Activated T-cell treated with anti-CD3 and anti-CD28 coated beads for 48 hours (primary cell): ENCODE results near the gene PRAMEF4.
"Not testable (repeated sequence)": the region's sequence is repeated elsewhere in the genome, so short reads cannot be mapped to it uniquely, and the experiment has no call there.

Experiments used
- DNase-seq: peaks from one replicate; pipeline ENCODE4 v3.0.0-alpha.2; 2020; ENCODE audit warnings: low read depth

The PRAMEF4 gene

DNA sequence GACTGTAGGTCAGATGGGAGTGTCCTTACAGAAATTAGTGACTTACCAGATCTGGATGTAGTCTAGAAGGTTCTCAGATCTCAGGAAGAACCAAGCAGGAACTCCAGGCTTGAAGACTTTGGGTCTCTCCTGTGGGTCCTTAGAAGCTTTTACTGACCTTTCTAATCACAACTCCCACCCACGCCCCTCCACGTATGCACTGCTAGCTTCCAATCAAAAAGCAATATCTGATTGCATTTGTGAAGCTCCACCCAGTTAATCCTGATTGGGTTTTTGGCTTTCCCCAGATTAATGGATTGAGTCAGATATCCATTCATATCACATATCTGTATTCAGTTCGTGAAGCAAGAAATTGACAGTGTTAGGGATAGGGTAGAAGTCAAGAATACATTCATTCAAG, at the start of gene PRAMEF4:
TSS of gene PRAMEF4 (minus strand) at position 101 of the 400 bp plus-strand sequence. CDS start 2,807 bp downstream, outside the sequence.
- DNase-seq: not testable (repeated sequence)

DNA sequence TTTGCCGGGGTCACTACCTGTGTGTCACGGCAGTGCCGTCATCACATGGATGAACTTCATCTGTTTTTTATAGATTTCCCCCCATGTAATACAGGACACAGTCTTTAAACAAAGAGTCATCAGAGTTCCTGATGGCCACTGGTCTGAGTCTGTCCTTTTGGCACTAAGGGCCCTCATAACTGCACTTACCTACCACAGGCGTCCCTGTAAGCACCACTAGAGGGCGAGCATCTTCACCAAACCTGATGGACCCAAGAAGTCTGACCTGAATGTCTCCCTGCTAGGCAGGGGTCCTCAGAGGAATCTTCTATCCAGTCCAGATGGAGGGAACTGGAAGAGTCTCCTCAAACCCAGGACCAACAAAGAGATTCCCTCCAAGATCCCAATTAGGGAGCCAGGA, 38.4 kb upstream of the PRAMEF4 start:
- DNase-seq: not testable (repeated sequence)

DNA sequence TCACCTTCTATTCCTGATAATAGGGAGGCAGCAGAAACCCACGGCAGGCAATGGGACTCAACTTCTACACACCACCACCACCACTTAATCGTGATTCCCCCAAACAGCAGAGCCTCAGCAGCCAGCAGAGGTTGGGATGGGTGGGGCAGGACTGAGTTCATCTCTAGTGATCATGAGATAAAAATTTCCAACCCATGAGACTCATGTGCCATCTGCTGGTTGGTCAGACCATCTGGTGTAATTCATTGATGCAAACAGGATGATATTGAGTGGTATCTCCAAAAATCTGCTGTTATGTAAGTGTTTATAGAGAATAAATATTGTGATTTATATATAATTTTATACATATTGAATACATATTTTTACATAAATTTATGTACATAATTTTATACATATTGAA, 35.7 kb upstream of the PRAMEF4 start:
- not testable (repeated sequence) for DNase-seq

DNA sequence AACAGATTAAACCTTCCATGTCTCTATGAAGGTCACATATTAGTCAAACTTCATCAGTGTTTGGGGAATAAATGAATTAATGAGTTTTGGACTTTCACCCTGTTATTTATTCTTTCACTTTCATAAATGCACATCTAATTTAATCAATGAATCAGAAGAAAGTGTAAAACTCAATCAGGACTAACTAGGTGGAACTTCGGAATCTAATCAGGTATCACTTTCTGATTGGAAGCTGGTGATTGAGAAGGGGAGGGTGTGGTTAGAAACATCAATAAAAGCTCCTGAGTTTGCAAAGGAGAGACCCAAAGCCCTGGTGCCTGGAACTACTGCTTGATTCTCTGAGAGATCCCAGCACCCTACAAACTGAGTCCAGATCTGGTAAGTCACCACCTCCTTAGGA, 30.3 kb upstream of the PRAMEF4 start, which contains the start of gene PRAMEF7:
TSS of gene PRAMEF7 (plus strand) at position 301 of the 400 bp plus-strand sequence. CDS start 1,083 bp downstream, outside the sequence.
- not testable (repeated sequence) for DNase-seq

DNA sequence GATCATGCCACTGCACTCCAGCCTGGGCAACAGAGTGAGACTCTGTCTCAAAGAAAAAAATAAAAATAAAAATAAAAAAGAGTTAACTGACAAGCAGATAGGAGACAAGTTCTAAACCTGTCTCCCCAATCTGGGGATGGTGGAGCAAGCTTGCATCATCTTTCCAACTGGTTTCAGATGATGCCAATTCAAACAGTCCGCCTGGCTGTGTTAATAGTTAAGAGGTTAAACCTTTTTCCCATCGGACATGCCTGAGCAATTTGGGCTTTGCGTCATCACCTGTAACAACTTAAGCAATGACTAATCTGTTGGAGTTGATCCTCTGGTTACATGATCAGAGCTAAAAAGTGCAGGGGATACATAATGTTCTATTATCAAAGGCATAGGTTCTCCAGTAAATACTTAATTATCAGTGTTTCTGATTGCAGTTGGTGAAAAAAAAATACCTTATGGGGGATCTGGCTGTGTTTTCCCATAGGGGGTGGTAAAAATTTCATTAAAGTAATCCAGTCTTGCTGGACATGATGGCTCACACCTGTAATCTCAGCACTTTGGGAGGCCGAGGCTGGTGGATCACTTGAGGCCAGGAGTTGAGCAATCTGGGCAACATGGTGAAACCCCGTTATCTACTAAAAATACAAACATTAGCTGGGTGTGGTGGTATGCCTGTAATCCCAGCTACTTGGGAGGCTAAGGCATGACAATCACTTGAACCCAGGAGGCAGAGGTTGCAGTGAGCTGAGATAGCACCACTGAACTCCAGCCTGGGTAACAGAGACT, 18.0 kb upstream of the PRAMEF4 start:
- DNase-seq: not testable (repeated sequence)

DNA sequence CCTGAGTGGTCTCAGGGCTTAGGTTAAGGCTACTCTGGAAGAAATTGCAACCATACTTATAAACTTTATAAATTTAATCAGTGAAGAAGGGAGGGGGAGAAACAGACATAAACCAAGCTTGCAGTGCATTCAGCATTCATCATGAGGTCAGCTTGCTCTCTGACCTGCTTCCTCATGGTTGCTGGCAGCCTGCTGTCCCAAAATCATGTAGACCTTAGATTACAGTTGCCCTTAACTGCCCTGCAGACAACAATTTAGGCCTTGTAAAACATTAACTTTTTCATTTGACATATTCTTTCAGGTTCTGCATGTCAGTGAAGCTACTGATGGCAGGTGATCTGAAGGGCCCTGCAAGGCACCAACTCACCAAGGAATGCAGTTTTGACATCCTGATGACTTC, 13.2 kb upstream of the PRAMEF4 start:
- not testable (repeated sequence) for DNase-seq

DNA sequence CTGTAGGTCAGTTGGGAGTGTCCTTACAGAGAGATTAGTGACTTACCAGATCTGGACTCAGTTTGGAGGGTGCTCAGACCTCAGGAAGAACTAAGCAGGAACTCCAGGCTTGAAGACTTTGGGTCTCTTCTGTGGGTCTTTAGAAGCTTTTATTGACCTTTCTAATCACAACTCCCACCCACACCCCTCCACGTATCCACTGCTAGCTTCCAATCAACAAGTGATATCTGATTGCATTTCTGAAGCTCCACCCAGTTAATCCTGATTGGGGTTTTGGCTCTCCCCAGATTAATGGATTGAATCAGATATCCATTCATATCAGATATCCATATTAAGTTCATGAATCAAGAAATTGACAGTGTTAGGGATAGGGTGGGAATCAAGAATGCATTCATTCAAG, 12.2 kb upstream of the PRAMEF4 start, which contains the start of gene PRAMEF10:
TSS of gene PRAMEF10 (minus strand) at position 101 of the 400 bp plus-strand sequence. CDS start 2,423 bp downstream, outside the sequence.
- DNase-seq: not testable (repeated sequence)

DNA sequence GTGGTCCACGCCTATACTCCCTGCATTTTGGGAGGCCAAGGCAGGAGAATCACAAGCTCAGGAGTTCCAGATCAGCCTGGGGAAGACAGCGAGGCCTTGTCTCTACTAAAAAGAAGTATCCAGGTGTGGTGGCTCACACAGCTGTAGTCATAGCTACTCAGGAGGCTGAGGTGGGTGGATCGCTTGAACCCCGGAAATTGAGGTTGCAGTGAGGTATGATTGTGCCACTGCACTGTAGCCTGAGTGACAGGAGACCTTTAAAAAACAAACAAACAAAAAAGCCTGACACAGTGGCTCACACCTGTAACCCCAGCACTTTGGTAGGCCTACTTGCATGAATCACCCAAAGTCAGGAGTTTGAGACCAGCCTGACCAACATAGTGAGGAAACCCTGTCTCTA, 7.5 kb downstream of the PRAMEF4 start:
- not testable (repeated sequence) for DNase-seq

DNA sequence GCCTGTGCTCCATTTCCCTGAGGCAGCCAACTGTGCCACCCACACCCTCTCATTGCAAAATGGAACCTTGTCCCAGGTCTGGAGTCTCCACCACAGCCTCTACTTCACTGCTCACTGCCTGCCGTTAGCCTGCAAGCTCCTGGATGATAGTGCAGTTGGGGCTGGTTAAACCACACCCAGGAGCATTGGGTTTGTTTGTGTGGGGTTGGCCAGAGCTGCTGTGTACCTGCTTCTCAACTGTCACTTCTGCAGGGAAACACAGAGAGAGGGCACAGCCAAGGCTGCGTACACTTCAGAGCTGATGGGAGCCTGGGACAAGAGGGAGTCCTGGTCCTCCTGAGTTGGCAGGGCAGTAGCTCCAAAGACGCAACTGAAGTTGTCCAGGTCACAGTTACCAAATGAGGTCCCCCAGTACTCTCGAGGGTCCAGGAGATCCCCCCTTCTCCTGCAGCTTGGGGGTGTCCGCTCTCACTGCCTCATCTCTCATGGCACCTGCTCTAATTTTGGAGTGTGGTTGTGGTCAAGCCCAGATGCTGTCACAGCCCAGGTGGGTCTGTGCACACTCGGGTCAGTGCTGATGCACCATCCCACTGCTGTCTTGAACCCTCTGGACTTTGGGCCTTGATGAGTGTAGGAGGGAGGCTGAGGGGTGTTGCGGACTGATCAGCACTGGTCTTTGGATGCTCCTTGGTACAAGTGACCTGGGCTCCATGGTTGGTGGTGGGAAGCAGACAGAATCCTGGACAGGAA, 22.7 kb downstream of the PRAMEF4 start:
- not testable (repeated sequence) for DNase-seq

DNA sequence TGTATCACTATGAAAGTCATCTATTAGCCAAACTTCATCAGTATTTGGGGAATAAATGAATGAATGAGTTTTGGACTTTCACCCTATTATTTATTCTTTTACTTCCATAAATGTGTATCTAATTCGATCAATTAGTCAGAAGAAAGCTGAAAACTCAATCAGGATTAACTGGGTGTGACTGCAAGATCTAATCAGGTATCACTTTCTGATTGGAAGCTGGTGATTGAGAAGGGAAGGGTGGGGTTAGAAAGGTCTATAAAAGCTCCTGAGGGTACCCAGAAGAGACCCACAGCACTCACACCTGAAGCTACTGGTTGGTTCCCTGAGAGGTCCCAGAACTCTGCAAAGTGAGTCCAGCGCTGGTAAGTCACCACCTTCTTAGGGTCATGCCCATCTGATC, 29.2 kb downstream of the PRAMEF4 start, which contains the start of gene PRAMEF2:
TSS of gene PRAMEF2 (plus strand) at position 301 of the 400 bp plus-strand sequence. CDS start 1,924 bp downstream, outside the sequence.
- DNase-seq: not testable (repeated sequence)

DNA sequence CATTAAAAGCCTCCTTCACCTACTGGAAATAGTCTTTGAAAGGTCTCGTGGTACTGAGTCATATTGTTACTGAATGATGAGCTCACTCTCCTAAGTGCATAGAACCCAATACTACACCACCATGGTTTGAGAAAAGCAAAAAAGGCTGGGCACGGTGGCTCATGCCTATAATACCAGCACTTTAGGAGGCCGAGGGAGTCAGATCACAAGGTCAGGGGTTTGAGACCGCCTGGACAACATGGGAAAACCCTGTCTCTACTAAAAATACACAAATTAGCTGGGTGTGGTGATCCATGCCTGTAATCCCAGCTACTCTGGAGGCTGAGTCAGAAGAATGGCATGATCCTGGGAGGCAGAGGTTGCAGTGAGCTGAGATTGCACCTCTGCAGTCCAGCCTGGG, 34.2 kb downstream of the PRAMEF4 start:
- no peak for DNase-seq

DNA sequence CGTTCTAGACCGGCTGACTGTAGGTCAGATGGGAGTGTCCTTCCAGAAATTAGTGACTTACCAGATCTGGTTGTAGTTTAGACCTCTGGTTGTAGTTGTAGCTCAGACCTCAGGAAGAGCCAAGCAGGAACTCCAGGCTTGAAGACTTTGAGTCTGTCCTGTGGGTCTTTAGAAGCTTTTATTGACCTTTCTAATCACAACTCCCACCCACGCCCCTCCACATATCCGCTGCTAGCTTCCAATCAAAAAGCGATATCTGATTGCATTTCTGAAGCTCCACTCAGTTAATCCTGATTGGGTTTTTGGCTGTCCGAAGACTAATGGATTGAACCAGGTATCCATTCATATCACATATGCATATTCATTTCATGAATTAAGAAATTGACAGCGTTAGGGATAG, 37.4 kb downstream of the PRAMEF4 start, which contains the start of gene HNRNPCL1:
TSS of gene HNRNPCL1 (minus strand) at position 101 of the 400 bp plus-strand sequence. CDS start 431 bp downstream, outside the sequence.
- not testable (repeated sequence) for DNase-seq

DNA sequence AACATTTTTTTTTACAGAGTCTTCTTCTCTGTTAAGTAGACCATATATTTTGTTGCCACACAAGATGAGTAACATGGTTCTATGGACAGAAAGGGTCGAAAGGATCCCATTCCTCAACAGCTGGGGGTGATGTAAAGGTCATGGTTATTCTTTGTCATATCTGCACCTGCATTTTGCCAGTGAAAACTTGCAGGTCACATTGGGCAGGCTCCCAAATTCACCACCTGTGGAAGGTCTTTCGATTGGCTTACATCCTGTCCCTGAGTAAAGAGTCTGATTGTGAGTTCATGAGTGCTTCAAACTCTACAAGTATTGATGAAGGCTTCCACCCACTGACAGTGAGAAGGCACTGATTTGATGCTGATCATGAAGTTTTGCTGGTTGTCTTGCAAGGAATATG, 52.8 kb downstream of the PRAMEF4 start:
- DNase-seq: not testable (repeated sequence)

DNA sequence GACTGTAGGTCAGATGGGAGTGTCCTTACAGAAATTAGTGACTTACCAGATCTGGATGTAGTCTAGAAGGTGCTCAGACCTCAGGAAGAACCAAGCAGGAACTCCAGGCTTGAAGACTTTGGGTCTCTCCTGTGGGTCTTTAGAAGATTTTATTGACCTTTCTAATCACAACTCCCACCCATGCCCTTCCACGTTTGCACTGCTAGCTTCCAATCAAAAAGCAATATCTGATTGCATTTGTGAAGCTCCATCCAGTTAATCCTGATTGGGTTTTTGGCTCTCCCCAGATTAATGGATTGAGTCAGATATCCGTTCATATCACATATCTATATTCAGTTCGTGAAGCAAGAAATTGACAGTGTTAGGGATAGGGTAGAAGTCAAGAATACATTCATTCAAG, 54.7 kb downstream of the PRAMEF4 start, which contains the start of gene PRAMEF11:
TSS of gene PRAMEF11 (minus strand) at position 101 of the 400 bp plus-strand sequence. CDS start 2,621 bp downstream, outside the sequence.
- not testable (repeated sequence) for DNase-seq
